B cell (primary cell): ENCODE data around the gene PTGS2. TPM values are rescaled to one million over a fixed set of nuclear protein-coding genes. Genes with fewer than 3 reads are reported as not detected.
"Not testable (repeated sequence)": the region's sequence is repeated elsewhere in the genome, so short reads cannot be mapped to it uniquely, and the experiment has no call there.

Experiments
- ATAC-seq: fragments of 200-7000 bp; cut with Tn5 transposase; one replicate; pipeline ENCODE4 v1.10.0; 2021; ENCODE audit warnings: low read depth, mild to moderate bottlenecking, moderate number of reproducible peaks, moderate library complexity
- CTCF ChIA-PET: fragments of 350-600 bp; sonication (Branson Sonifier 250); formaldehyde crosslinking; loops from one replicate; lab custom pipeline; 2021; ENCODE audit warnings: antibody characterized with exemption, inconsistent platforms; lab: Charles Lee
- POLR2A ChIA-PET: fragments of 350-600 bp; sonication (Branson Sonifier 250); formaldehyde crosslinking; loops from one replicate; lab custom pipeline; 2021; ENCODE audit warnings: antibody characterized with exemption; lab: Charles Lee
- DNase-seq: peaks from one replicate; pipeline ENCODE4 v3.0.0; 2013
- H2AFZ ChIP-seq: 2 replicates; pipeline ENCODE4 v1.6.1; 2012; ENCODE audit warnings: mild to moderate bottlenecking, low read depth, low read length; ENCODE audit not compliant: insufficient read depth, poor library complexity, severe bottlenecking
- H3K27ac ChIP-seq, 2 donors: 1 replicate in 1 of 2; 2 replicates in 1 of 2; pipeline ENCODE4 v1.5.1; 2012 to 2013; ENCODE audit warnings: low read length in 2 of 2, mild to moderate bottlenecking in 2 of 2, moderate library complexity in 1 of 2
- H3K27me3 ChIP-seq, 4 experiments: fragments of 200-600 bp in 1 of 4; sonication (generic) in 1 of 4; replicated peaks in 1 of 4; 1 replicate in 2 of 4; 2 replicates in 2 of 4; pipeline versions ENCODE4 v1.6.1 to v1.7.0; 2013 to 2016; ENCODE audit warnings: low read length in 3 of 4, mild to moderate bottlenecking in 2 of 4, mixed read lengths in 1 of 4, moderate library complexity in 1 of 4; ENCODE audit not compliant: insufficient read depth in 4 of 4, control insufficient read depth in 3 of 4; ENCODE audit errors: control extremely low read depth in 1 of 4
- H3K36me3 ChIP-seq, 2 experiments: replicated peaks in 1 of 2; 1 replicate in 1 of 2; 2 replicates in 1 of 2; pipeline versions ENCODE4 v1.6.1 to v1.7.1; 2013; ENCODE audit warnings: low read length in 1 of 2; ENCODE audit not compliant: insufficient read depth in 2 of 2, control insufficient read depth in 1 of 2; ENCODE audit errors: control extremely low read depth in 1 of 2, extremely low read depth in 1 of 2
- H3K4me1 ChIP-seq, 2 donors: fragments of 200-600 bp in 1 of 2; sonication (generic) in 1 of 2; 1 replicate in 1 of 2; 2 replicates in 1 of 2; pipeline versions ENCODE4 v1.5.1 to v1.6.1; 2013 to 2017; ENCODE audit warnings: low read length in 2 of 2; ENCODE audit not compliant: control insufficient read depth in 2 of 2, insufficient read depth in 2 of 2
- H3K4me2 ChIP-seq: replicated peaks from 2 replicates; pipeline ENCODE3; 2012; ENCODE audit warnings: mild to moderate bottlenecking, low read depth, low read length; ENCODE audit not compliant: poor library complexity, severe bottlenecking
- H3K4me3 ChIP-seq, 5 experiments: fragments of 200-600 bp in 1 of 5; sonication (generic) in 1 of 5; 1 replicate in 3 of 5; 2 replicates in 2 of 5; pipeline versions ENCODE4 v1.5.1 to v1.7.0; 2011 to 2016; ENCODE audit warnings: low read length in 4 of 5, mild to moderate bottlenecking in 4 of 5, low read depth in 2 of 5, control low read depth in 1 of 5, moderate library complexity in 1 of 5; ENCODE audit not compliant: insufficient read depth in 1 of 5; ENCODE audit errors: control extremely low read depth in 1 of 5, extremely low read depth in 1 of 5
- H3K79me2 ChIP-seq: fragments of 200-600 bp; sonication (generic); one replicate; pipeline ENCODE4 v1.6.0; 2016; ENCODE audit warnings: low read length; ENCODE audit not compliant: control insufficient read depth, insufficient read depth
- H3K9ac ChIP-seq: fragments of 200-600 bp; sonication (generic); 2 replicates; pipeline ENCODE4 v1.6.1; 2017; ENCODE audit warnings: mild to moderate bottlenecking, low read length, moderate library complexity
- H3K9me3 ChIP-seq, 3 donors: one replicate each; pipeline versions ENCODE4 v1.6.1 to v1.7.1; 2013; ENCODE audit warnings: low read length in 2 of 3; ENCODE audit not compliant: control insufficient read depth in 2 of 3, insufficient read depth in 1 of 3; ENCODE audit errors: control extremely low read depth in 1 of 3
- H4K20me1 ChIP-seq: 2 replicates; pipeline ENCODE4 v1.6.0; 2012; ENCODE audit warnings: mild to moderate bottlenecking, low read length; ENCODE audit not compliant: insufficient read depth, control insufficient read depth, poor library complexity, severe bottlenecking
- H3K27ac Mint-ChIP-seq: one replicate; pipeline ENCODE4 v1.8.0; 2021; ENCODE audit warnings: mixed read lengths
- H3K27me3 Mint-ChIP-seq: one replicate; pipeline ENCODE4 v1.8.0; 2021; ENCODE audit warnings: mixed read lengths
- H3K4me1 Mint-ChIP-seq: one replicate; pipeline ENCODE4 v1.8.0; 2021; ENCODE audit warnings: mixed read lengths
- H3K4me3 Mint-ChIP-seq: one replicate; pipeline ENCODE4 v1.8.0; 2021; ENCODE audit warnings: mixed read lengths
- H3K9me3 Mint-ChIP-seq: one replicate; pipeline ENCODE4 v1.8.0; 2022; ENCODE audit warnings: mixed read lengths; ENCODE audit not compliant: insufficient read depth
- EZH2 ChIP-seq: IDR thresholded peaks from 2 replicates; pipeline ENCODE4 v1.6.1; 2012; ENCODE audit warnings: borderline replicate concordance, low read depth, mild to moderate bottlenecking, moderate library complexity, low read length; ENCODE audit not compliant: insufficient read depth, poor library complexity, severe bottlenecking
- WGBS: methylation state at CpG from one replicate; pipeline ENCODE4 v1.1.5; 2013; ENCODE audit warnings: missing lambda C conversion rate; ENCODE audit not compliant: insufficient coverage; 5-methylcytosine and 5-hydroxymethylcytosine counted together
- intact Hi-C: fragments of 100-400 bp; cut with micrococcal nuclease; formaldehyde crosslinking; loops from one replicate; pipeline ENCODE4 v1.10.0; 2022
- polyA plus RNA-seq: library from polyadenylated mRNA; depleted of rRNA; stranded (reverse); fragments of >200 nt; gene quantifications from 2 replicates; pipeline ENCODE4 v1.2.3, GENCODE V29; 2012
- total RNA-seq, 2 donors: library from RNA; stranded (reverse); fragments of 120-200 nt in 1 of 2; gene quantifications; 1 replicate in 1 of 2; 2 replicates in 1 of 2; pipeline versions ENCODE4 v1.2.3 to v1.2.4, GENCODE V29; 2013 to 2022
- TF ChIP-seq, protein P1 (sequence below): fragments of 200-600 bp; IDR thresholded peaks from one replicate; pipeline ENCODE4 v1.8.0; 2022; ENCODE audit warnings: antibody characterized with exemption, mild to moderate bottlenecking

Gene PTGS2
- total and polyA plus RNA-seq, 2 donors (not counting 1 experiment from before 2014, with no cell fraction given), result 0.85 TPM; not detected in 1

- H3K4me2 ChIP-seq, result no peak overlapping the region
- no CpG with 5 or more reads among the region's 2 CpGs for WGBS
- no peak for DNase-seq
- TF ChIP-seq EZH2, result no peak
- TF ChIP-seq, protein P1, sequence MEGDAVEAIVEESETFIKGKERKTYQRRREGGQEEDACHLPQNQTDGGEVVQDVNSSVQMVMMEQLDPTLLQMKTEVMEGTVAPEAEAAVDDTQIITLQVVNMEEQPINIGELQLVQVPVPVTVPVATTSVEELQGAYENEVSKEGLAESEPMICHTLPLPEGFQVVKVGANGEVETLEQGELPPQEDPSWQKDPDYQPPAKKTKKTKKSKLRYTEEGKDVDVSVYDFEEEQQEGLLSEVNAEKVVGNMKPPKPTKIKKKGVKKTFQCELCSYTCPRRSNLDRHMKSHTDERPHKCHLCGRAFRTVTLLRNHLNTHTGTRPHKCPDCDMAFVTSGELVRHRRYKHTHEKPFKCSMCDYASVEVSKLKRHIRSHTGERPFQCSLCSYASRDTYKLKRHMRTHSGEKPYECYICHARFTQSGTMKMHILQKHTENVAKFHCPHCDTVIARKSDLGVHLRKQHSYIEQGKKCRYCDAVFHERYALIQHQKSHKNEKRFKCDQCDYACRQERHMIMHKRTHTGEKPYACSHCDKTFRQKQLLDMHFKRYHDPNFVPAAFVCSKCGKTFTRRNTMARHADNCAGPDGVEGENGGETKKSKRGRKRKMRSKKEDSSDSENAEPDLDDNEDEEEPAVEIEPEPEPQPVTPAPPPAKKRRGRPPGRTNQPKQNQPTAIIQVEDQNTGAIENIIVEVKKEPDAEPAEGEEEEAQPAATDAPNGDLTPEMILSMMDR, result no peak
- no peaks in the 10 kb centered on the region for H3K36me3 ChIP-seq
- Mint-ChIP-seq H3K9me3 (no peaks in the 10 kb centered on the region), H3K27me3 (no peaks in the 10 kb centered on the region), H3K4me1 (no peaks in the 10 kb centered on the region), H3K4me3 (no peak overlapping the region), H3K27ac (no peak overlapping the region)
- no peaks in the 10 kb centered on the region for H3K4me1 ChIP-seq
- H4K20me1 ChIP-seq, result no peaks in the 10 kb centered on the region
- CTCF ChIA-PET, result no interaction called here
- no peak overlapping the region for H2AFZ ChIP-seq
- no peak overlapping the region for H3K27ac ChIP-seq
- no peak overlapping the region for H3K9ac ChIP-seq
- POLR2A ChIA-PET, result no interaction called here
- intact Hi-C loops, result no loop called here
- no peak overlapping the region for H3K4me3 ChIP-seq
- no peaks in the 10 kb centered on the region for H3K27me3 ChIP-seq
- ATAC-seq, result no peak
- H3K79me2 ChIP-seq, result no peaks in the 10 kb centered on the region
- no peaks in the 10 kb centered on the region for H3K9me3 ChIP-seq
Observed at GRCh38 chr1:186643614-186644013, 36.6 kb downstream of the PTGS2 start.

DNA sequence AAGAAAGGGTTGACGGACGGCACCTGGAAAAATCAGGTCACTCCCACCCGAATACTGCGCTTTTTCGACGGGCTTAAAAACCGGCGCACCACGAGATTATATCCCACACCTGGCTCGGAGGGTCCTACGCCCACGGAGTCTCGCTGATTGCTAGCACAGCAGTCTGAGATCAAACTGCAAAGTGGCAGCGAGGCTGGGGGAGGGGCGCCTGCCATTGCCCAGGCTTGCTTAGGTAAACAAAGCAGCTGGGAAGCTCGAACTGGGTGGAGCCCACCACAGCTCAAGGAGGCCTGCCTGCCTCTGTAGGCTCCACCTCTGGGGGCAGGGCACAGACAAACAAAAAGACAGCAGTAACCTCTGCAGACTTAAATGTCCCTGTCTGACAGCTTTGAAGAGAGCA lies 42.7 kb downstream of the PTGS2 start:
- 100% methylated on average over 4 of the region's 16 CpGs for WGBS
- H3K4me1 Mint-ChIP-seq, POLR2A ChIA-PET: not testable (repeated sequence)

More for the DNA sequence above, 42.7 kb downstream of the PTGS2 start:
- DNase-seq, H3K27ac Mint-ChIP-seq, CTCF ChIA-PET, H3K4me1 ChIP-seq, H4K20me1 ChIP-seq, H3K4me3 ChIP-seq, H3K9ac ChIP-seq, H3K79me2 ChIP-seq, ATAC-seq, H2AFZ ChIP-seq, H3K27me3 Mint-ChIP-seq, H3K27ac ChIP-seq, H3K9me3 Mint-ChIP-seq, H3K4me3 Mint-ChIP-seq, intact Hi-C loops, H3K9me3 ChIP-seq, H3K27me3 ChIP-seq, H3K36me3 ChIP-seq, H3K4me2 ChIP-seq: not testable (repeated sequence)
